HG03066 (cell line): ENCODE measurements around the gene COQ5.

Experiments
- ATAC-seq: cut with Tn5 transposase; IDR thresholded peaks from one replicate; pipeline ENCODE4 v1.9.1; 2021; ENCODE audit warnings: low read depth; ENCODE audit not compliant: unreplicated experiment

Gene COQ5

DNA sequence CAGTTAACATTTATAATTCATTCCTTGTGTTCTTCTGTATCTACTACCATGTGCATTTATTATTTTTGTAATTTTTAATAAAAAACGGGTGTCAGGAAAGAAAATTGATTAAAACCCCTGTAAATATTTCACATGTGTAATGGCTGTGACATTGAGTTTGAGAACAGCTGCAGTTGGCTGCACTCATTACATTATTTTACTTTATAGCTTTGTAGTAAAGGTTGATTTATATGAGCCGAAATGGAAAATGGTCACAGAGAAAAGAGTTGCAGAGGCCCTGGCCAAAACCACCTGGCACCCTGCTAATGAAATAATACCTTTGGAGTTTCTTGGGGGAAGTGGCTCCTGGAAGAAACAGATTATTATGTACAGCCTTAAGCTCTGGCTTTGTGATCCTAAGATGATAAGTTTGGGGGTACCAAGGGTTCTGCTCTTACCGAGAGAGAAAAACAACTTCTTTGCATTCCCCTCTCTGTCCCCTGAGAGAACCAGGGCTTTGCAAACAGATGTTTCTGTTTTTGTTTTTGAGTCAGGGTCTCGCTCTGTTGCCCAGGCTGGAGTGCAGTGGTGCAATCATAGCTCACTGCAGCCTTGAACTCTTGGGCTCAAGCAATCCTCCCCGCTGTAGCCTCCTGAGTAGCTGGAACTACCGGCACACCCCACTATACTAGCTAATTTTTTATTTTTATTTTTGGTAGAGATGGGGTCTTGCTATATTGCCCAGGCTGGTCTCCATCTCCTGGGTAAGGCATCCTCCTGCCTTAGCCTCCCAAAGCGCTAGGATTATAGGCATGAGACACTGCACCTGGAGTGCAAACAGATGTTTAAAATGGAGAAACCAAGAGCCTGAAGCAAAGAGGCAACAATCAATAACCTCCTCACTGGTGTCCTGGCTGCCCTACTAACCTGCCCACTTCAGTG, 42.7 kb downstream of the COQ5 start:
- ATAC-seq = no peak

DNA sequence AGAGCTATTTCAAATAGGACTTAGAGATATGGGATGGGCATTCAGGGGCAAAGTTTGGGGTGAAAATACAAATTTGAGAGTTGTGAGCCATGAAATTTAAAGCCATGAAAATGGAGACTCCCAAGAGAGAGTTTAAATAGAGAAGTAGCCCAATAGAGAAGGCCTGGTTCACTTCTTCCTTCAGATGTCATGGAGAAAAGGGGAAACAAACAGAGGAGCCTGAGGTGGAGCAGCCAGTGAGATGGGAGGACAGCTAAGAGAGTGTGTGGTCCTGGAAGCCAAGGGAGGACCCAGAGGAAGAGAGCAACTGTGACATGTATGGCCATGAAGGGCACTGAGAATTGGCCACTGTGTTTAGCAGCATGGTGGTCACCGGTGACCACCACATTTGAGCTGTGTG, 45.3 kb downstream of the COQ5 start:
- ATAC-seq = no peak

DNA sequence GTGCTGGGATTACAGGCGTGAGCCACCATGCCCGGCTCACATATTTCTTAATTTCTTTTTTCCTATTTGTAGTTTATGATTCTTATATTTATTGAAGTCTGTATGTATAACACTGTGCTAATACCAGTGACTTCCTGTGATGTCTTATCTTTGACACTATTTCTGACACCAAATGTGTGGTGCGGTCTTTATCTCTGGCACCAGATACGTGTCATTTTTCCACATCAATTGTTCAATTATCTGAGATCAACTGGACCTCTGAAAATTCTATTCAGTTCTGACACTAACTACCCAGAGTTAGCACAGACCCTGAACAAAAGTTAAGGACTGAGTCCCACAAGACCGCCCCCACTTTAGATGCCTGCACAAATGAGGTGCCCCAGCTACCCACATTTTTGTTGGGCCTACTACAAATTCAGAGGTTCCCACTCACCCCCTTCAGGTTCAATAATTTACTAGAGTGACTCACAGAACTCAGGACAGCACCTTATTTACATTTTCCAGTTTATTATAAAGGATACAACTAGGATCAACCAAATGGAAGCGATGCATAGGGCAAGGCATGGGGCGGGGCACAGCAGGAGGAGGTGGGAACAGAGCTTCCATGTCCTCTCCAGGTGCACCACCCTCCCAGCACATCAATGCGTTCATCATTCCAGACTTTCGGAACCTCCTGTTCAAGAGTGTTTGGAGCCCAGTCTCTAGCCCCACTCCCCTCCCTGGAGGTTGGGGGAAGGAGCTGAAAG, 47.8 kb downstream of the COQ5 start:
- no peak for ATAC-seq

DNA sequence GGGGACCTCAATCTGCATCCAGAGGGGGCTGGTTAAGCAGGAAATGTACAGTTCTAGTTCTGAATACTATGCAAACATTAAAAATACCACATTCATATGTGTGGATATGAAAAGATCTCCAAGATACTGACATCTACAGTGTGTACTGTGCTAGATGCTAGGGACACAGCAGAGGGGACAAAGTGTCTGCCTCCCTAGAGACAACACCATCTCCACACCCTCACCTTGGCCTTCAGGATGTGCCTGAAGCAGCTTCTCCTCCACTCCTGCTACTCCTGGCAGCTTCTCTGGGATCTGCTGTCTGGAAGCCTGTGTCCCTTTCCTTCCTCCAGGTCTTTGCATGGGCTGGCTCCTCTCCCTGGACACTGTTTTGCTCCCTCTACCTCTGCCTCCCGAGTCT, 48.7 kb downstream of the COQ5 start:
- ATAC-seq = no peak

DNA sequence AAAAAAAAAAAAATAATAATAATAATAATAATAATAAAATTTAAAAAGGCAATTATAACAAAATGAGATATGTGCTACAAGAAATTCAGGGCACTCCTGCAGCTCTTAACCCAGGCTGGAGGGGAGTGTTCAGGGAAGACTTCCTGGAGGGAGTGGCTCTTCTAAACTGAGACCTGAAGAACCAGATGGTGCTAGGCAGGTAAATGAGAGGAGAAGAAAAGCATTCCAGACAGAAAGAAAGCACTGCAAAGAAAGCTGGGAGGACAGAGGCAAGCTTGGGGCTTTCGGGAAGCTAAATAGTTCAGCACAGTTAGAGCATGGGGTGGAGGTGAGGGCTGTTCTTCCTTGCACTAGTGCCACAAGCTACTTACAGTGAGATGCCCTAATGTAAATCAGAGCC, 49.5 kb downstream of the COQ5 start:
- no peak for ATAC-seq

DNA sequence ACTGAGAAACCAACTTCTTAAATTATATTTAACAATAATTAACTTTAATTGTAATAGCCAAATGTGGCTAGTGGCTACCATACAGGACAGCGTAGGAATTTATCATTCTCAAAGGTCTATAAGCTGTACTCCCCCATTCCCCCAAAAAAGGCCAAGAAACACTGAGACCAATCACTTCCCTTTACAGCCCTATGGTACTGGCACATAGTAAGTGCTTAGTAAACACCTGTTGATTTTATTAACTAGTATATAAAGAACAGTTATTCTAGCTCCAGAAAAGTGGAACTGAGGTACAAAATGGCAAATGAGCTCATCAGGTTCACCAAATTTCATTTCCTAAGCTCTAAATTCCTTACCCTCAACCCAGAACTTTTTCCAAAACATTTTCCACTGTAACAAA, 53.3 kb downstream of the COQ5 start:
- ATAC-seq = no peak

DNA sequence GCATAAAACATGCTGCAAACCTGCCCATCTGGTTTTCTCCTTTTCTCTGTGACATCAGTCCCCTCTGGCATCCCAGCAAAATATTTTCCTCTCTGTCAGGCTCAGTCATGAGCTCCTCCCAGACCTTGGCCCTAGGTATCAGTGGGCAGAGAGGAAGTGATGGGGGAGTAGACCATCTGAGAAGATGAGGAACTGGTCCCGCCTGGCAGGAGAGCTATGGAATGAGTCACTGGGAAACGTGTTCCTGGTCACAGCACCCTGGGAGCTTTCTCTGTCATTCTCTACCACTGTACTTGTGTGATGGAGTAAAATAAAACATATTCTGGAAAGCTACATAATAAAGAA, 54.4 kb downstream of the COQ5 start:
- ATAC-seq = no peak

DNA sequence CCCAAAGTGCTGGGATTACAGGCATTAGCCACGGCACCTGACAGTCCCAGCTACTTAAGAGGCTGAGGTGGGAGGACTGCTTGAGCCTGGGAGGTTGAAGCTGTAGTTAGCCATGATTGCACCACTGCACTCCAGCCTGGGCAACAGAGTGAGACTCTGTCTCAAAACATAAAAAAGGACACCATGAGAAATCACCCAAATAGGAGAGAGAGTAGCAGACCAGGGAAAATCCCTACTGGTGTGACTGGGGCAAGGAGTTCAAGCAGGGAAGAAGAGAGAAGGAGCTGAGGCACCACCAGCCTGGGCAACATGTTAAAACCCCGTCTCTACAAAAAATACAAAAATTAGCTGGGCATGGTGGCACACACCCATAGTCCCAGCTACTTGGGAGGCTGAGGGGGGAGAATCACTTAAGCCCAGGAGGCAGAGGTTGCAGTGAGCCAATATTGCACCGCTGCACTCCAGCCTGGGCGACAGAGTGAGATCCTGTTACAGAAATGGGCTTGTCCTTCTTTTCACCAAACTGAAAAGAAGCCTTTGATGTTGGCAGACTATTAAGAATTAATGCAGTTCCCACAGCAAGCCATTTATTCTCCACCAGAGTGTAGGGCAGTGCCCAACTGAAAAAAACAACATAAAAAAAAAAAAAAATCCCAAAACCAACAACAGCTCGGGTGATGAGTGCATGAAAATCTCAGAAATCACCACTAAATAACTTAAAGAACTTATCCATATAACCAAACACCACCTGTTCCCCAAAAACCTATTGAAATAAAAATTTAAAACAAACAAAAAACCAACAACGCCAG, 54.9 kb downstream of the COQ5 start:
- no peak for ATAC-seq

DNA sequence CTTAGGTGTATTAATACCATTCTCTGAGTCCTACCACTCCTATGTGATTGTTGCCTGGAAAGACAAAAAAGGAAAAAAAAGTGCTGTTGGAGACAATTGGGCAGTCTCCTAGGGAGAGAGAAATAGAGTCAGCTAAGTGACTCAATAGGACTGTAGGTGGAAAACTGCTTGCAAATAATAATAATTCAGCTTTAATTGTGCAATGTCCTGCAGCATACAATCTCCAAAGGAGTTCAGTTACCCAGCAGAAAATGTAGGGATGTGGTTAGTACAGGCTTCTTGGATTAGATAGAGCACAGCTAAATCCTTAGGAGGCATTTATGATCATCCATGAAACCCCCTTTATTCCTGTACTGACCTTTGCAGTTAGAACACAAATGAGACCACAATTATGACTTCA, 56.4 kb downstream of the COQ5 start:
- ATAC-seq = no peak

DNA sequence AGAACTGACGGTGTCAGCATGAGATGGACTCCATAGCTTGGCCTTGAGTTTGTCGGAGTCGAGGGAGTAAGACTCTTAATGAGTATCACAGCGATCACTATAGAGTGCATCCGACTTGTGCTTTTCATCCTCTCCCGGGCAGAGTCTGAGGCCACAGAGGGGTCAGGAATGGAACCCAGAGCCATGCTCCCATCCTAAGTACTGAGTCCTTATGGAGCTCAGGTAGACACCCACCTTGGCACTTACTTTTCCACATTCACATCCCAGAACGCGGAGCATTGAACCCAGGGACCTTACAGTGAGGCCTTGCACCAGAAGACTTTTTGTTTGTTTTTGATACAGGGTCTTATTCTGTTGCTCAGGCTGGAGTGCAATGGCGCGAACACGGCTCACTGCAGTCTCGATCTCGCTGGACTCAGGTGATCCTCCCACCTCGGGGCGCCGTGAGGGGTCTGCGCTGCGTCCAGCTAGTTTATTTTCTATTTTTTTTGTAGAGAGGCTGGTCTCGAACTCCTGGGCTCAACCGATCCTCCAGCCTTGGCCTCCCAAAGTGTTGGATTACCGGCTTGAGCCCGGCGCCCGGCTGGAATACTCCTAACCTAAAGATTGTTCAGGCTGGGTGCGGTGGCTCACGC, 58.7 kb downstream of the COQ5 start:
- ATAC-seq = peak; percentile 8

DNA sequence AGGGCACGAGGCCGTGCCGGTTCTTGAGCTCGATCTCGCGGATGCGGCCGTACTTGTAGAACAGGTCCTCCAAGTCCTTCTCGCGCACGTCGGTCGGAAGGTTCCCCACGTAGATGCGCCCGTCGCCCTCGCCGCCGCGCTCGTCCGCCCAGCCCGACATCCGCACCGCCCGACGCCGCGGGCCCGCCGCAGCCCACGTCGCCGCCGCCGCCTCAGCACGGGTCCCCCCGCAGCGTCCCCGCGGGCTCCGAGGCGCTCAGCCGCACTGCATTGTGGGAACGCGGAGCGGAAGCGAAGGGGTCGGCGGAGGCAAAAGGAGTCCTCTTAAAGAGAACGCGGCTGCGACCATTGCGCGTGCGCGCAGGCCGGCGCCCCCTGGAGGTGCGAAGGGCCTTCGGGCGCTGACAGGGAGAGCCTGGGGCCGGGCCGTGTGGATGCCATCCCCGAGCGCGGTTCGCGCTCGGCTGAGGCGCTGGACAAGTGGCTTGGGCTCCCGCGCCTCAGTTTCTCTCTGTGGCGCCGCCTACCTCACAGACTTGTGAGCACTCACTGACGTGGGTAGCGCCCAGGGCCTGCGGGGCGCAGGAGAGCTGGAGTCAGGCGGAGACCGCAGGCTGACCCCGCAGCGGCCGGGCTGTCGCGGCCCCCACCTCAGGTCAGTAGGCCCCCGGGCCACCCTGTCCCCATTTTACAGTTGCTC, 59.4 kb downstream of the COQ5 start, which contains the start of gene SRSF9:
TSS of gene SRSF9 (minus strand) at position 299 of the 700 bp plus-strand sequence. CDS start at position 160, 139 bp downstream.
- peak; percentile 80 for ATAC-seq

DNA sequence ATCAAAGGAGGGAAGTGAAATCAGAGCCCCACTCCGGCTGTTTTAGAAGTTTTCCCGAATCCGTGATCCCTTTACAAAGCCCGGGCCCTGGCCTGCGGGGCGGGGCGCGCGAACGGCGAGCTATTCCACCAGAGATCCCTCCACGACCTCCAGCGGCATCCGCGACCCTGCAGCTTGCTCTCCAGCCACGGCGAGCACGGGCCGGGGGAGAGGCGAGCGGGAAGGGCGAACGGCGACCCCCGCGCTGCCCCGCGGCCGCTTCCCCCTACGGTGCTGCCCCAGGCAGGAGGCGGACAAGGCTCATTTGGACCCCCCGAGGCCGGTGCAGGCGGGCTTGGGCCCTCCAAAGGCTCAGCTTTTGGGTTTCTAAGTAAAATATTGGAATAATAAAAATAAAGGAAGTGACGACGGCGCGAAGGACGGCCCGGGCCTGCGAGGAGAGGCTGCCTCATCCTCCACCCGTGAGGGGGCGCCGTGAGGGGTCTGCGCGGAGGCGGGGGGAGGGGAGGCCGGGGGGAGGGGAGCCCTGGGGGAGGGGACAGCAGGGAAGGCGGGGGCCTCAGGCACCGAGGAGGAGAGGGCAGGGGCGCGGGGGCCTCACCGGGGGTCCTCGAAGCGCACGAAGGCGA, 60.0 kb downstream of the COQ5 start:
- peak; percentile 30 for ATAC-seq

DNA sequence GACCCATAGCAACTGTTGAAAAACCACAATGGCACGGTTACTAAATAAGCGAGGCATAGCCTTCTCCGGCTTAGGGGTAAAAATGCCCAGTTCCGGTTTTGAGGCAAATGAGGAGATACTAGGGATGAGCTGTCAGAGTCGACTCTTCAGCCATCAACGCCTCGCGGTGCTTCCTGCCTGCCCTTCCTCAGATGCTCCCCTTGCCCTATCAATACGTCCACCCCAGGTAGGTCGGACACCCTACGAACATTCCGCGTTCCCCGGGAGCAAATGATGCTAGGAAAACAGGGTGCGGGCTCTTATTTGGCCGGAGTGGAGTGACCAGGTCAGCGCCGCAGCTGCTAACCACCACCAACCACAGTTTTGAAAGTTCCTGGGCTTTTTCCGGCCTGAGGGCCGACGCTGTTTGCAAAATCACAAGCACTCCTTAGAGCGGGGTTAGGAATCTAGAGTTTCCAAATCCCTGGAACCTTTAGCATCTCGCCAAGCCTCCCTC, 60.6 kb downstream of the COQ5 start:
- no peak for ATAC-seq

DNA sequence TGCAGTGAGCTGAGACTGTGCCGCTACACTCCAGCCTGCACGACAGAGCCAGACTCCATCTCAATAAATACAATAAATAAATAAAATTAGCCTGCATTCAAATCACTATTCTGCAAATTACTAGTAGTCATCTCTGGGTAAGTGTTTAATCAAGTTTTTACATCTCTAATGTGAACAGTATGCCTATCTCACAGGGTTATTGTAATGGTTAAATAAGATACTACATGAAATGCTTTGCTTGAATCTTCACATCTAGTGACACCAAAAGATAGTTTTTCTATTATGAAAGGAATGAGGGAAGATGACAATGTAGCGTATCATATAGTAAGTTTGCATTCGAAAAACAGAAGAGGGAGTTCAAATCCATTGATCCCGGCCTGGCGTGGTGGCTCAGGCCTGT, 61.5 kb downstream of the COQ5 start:
- no peak for ATAC-seq

DNA sequence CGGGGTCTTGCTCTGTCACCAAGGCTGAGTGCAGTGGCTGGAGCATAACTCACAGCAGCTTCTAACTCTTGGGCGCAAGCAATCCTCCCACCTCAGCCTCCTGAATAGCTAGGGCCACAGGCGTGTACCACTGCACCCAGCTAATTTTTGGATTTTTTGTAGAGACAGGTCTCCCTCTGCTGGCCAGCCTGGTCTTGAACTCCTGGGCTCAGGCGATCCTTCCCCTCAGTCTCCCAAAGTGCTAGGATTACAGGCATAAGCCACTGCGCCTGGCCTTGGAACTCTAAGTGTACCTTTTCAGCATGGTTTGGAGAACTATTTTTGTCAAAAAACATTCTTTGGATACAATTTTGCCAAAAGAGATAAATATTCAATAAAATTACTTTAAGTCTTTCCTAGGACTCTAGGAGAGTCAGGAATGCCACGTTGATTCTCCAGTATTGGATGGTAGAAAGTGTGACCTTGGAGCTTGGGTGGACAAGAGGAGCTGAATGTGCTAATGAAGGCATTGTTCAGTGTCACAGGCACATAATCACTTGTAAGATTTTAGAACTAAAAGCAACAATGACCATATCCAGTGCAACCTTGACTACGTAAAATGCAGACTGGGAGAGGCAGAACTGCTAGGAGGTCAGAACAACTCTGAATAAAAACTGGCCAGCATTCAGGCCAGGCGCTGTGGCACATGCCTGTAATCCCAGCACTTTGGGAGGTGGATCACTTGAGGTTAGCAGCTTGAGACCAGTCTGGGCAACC, 62.2 kb downstream of the COQ5 start:
- ATAC-seq = no peak

DNA sequence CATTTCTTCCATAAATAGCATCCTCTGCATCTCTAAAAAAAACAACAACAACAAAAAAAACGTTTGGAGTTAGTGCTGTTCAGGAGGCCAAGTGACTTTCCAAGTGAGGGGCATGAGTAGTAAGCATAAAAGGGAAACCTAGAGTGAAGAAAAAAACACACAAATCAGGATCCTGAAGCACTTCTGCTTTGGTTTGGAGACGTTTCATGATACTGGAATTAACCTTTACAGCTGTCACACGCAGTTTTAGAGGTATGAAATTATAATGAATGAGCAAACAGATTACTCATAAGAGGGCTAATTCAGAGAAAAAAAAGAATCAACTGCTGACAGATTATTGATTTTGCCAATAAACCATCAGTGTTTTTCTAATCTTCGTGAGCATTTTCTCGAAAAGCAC, 63.2 kb downstream of the COQ5 start:
- no peak for ATAC-seq

DNA sequence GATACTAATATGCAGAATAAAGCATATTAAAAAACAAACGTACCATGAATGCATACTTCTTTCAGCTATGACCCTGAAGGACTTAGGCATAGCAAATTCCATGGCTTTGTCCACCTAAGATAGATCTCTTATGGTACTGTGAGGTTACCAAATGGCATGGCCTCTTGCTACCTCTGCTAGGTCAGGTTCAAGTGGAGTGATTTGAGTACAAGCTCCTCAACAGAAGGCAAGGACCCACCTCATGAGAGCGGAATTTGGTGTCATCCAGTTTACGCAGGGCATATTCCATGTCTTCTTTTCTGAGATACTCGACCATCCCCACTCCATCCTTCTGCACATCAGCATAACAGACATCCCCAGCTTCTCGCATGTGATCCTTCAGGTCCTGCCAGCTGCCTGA, 65.2 kb downstream of the COQ5 start:
- ATAC-seq = no peak

DNA sequence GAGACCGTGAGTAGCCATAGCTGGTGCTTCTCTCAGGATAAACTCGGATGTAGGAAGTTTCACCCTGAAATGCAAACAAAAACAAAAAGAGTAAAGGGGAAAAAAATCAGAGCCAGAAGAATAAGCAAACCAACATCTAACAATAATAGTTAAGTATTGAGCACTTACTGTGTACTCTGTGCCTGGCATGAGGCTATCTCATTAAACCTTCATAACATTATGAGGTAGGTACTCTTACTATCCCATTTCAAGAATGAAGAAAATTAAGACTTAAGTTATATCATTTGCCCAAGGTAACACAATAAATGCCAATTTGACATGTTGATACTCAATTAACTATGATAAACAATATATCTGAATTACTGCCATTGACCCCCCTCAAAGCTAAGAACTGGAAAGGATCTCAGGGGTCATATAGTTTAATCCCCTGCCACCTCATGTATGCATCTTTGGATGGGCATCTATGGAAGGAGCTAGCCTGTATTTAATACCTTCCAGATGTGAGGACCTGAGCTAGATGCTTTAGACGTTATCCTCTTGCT, 66.8 kb downstream of the COQ5 start:
- no peak for ATAC-seq
